Measurements from ENCODE around the gene IP6K1. TPM values are rescaled to one million over a fixed set of nuclear protein-coding genes. Genes with fewer than 3 reads are reported as not detected.

The IP6K1 gene
- total RNA-seq, 2 donors from 2014 or later = 19.8 to 27.5 TPM

GRCh38 chr3:49794431-49794830 is 8.1 kb upstream of the IP6K1 start:
- Histone ChIP-seq H3K4me1 (no peaks in the 10 kb centered on the region), H3K9me3 (no peaks in the 10 kb centered on the region), H3K27ac (no peak overlapping the region), H3K36me3 (replicated peaks in 1 of 2; ENCODE audit: insufficient read depth in 1 of 2, low read depth in 2 of 2) (no peaks in the 10 kb centered on the region), H3K4me3 (no peak overlapping the region), H3K27me3 (no peaks in the 10 kb centered on the region)
- ATAC-seq (no peak), DNase-seq (no peak)
- TF ChIP-seq CTCF (IDR thresholded peaks at IDR 0.05) (no peak), POLR2A (IDR thresholded peaks at IDR 0.05) (no peak)
- intact Hi-C loops (cut with DNase I) = no loop called here
- WGBS, 2 donors = 65 to 77% methylated on average over 2 to 4 of the region's 4 CpGs

DNA sequence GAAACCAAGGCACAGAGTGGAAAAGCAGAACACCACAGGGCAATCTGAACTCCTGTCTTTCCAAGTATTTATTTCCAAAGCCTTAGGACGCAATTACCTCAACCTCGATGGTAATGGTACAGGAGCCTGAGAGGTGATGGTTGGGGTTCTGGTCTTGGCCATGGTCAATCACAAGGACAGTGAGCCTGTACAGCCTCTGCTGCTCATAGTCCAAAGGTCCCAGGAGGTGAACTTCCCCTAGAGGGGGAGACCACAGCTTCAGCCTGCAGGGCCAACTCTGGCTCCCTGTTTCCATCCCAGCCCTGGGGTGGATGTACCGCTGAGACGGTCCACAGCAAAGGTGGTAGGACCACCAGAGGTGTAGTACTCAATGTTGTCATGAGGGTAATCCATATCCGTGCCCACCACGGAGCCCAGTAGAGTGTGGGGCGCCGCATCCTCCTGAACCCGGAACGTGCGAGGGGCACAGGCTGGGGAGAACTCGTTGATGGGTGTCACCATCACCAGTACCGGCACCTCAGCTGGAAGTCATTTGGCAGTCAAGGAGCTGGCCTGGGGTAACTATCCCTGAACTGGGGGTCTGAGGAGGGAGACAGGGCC is 7.2 kb upstream of the IP6K1 start:
- intact Hi-C loops (cut with DNase I) = no loop called here
- Histone ChIP-seq H3K9me3 (no peaks in the 10 kb centered on the region), H3K27ac (no peak overlapping the region), H3K36me3 (replicated peaks in 1 of 2; ENCODE audit: insufficient read depth in 1 of 2, low read depth in 2 of 2) (no peaks in the 10 kb centered on the region), H3K4me1 (no peaks in the 10 kb centered on the region), H3K27me3 (no peaks in the 10 kb centered on the region), H3K4me3 (no peak overlapping the region)
- no peak for ATAC-seq
- TF ChIP-seq CTCF (IDR thresholded peaks at IDR 0.05) (no peak), POLR2A (IDR thresholded peaks at IDR 0.05) (no peak)
- no peak for DNase-seq
- WGBS, 2 donors = 83 to 84% methylated on average over 6 to 13 of the region's 13 CpGs

GRCh38 chr3:49792371-49793150 is 6.2 kb upstream of the IP6K1 start:
- TF ChIP-seq CTCF (IDR thresholded peaks at IDR 0.05) (no peak), POLR2A (IDR thresholded peaks at IDR 0.05) (no peak)
- WGBS, 2 donors = 78 to 81% methylated on average over 6 to 10 of the region's 10 CpGs
- no peak for DNase-seq

GRCh38 chr3:49791571-49791970 is 5.2 kb upstream of the IP6K1 start:
- Histone ChIP-seq H3K4me1 (peaks cover 8% of the 10 kb centered on the region), H3K36me3 (replicated peaks in 1 of 2; ENCODE audit: insufficient read depth in 1 of 2, low read depth in 2 of 2) (no peaks in the 10 kb centered on the region), H3K9me3 (no peaks in the 10 kb centered on the region), H3K27ac (no peak overlapping the region), H3K27me3 (no peaks in the 10 kb centered on the region), H3K4me3 (no peak overlapping the region)
- TF ChIP-seq CTCF (IDR thresholded peaks at IDR 0.05) (no peak), POLR2A (IDR thresholded peaks at IDR 0.05) (no peak)
- no peak for ATAC-seq
- intact Hi-C loops (cut with DNase I) = no loop called here
- 77 to 83% methylated on average over 4 of the region's 4 CpGs for WGBS, 2 donors
- DNase-seq = no peak

More at GRCh38 chr3:49792371-49793150, 6.2 kb upstream of the IP6K1 start:
- no peak for ATAC-seq
- Histone ChIP-seq H3K4me1 (no peaks in the 10 kb centered on the region), H3K36me3 (replicated peaks in 1 of 2; ENCODE audit: insufficient read depth in 1 of 2, low read depth in 2 of 2) (no peaks in the 10 kb centered on the region), H3K27ac (no peak overlapping the region), H3K9me3 (no peaks in the 10 kb centered on the region), H3K27me3 (no peaks in the 10 kb centered on the region), H3K4me3 (no peak overlapping the region)
- intact Hi-C loops (cut with DNase I) = no loop called here
